ELR (cell line): Measurements from ENCODE around the gene MAS1.
"Not testable (repeated sequence)": the region's sequence is repeated elsewhere in the genome, so short reads cannot be mapped to it uniquely, and the experiment has no call there.

Experiments
- DNase-seq: peaks from one replicate; pipeline ENCODE4 v3.0.0-alpha.2; 2015; ENCODE audit warnings: low read depth

MAS1 gene

DNA sequence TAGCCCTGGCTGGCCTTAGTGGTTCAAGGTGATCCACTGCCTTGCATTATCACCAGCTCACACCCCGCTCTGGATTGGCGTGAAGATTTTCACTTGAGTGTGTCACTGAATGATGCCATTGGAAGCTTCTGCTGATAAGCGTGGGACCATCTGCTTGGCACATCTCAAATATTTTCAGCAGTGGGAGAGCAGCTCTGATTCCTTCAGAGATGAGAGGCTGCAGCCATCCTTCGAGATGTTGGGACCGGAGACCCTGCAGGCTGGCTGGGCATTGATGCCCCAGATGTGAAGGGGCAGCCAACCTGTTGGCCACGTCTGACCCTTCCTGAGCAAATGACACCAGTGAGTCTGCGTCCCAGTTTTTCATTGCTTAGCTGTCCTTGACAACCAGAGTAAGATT lies at the start of gene MAS1:
Gene MAS1 (plus strand): TSS at position 197 of the 400 bp plus-strand sequence. CDS start 15,968 bp downstream, outside the sequence.
- no peak for DNase-seq

DNA sequence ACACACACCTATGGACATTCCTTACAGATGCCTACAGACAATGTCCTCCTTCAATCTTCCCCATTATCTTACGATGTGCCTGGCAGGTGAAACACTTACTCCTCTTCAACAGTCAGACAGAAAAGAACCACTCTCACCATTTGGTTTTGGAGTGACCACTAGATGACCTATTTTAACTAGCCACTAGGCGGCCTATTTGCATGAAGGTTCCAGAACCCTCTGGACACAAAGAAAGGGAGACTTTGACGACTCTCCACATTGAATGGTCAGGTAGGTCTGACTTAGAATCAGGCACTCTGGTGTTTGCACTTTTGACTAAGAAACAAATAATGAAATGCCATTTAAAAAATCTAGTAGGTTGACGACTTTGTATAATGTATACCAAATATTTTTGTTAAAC lies 48.8 kb upstream of the MAS1 start:
- DNase-seq, result peak; percentile 57

DNA sequence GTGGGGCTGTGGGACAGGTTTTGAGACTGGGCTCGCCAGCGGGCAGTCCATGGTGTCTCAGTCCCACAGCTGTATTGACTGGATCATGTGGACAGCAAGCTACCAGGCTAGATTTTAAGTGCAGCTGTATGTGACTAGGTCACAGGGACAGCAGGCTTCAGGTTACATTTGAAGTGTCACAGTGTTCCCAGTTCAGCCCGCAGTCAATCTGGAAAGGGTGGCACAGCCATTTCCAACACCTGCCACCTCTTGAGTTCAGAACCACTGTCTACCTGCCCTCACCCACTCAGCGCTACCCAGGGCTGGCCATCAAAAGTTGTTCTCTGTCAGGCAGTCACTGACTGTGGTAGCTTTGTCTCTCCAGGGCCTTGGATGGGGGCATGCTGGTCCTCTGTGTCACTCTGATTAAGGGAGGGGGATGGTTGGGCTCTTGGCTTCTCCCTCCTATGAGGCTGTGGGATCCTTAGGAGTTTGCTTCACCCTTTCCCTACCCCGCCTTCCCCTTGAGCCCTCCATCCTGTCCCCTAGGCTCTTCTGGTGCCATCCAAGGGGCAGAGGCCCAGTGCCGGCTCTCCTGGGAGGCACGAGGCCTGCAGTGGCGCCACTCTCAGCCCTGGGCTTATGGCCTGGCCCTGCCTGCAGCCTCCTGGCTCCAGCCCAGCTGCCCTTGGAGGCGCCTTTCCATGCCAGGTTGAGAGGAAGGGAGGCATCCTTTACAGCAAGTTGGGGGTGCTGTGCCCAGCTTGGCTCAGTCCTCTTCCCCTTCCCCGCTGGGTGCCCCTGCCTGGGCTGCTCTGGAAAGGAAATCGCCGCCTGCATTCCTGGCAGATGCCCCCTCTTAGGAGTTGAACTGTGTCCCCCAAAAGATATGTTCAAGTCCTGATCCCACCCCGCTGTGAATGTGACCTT lies 45.8 kb upstream of the MAS1 start:
- no peak for DNase-seq

DNA sequence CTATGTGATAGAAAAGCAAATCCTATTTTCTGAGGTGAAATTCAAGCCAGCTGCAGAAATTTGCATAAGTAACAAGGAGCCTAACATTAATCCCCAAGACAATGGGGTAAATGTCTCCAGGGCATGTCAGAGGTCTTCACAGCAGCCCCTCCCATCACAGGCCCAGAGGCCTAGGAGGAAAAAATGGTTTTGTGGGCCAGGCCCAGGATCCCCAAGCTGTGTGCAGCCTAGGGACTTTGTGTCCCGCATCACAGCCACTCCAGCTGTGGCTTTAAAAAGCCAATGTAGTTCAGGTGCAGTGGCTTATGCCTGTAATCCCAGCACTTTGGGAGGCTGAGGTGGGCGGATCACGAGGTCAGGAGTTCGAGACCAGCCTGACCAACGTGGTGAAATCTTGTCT lies 42.2 kb upstream of the MAS1 start:
- not testable (repeated sequence) for DNase-seq

DNA sequence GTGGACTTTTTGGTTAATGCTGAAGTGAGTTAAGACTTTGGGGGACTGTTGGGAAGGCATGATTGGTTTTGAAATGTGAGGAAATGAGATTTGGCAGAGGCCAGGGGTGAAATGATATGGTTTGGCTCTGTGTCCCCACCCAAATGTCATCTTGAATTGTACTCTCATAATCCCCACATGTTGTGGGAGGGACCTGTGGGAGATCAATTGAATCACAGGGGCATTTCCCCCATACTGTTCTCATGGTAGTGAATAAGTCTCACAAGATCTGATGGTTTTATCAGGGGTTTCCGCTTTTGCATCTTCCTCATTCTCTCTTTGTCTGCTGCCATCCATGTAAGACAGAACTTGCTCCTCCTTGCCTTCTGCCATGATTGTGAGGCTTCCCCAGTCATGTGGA lies 40.9 kb upstream of the MAS1 start:
- not testable (repeated sequence) for DNase-seq

DNA sequence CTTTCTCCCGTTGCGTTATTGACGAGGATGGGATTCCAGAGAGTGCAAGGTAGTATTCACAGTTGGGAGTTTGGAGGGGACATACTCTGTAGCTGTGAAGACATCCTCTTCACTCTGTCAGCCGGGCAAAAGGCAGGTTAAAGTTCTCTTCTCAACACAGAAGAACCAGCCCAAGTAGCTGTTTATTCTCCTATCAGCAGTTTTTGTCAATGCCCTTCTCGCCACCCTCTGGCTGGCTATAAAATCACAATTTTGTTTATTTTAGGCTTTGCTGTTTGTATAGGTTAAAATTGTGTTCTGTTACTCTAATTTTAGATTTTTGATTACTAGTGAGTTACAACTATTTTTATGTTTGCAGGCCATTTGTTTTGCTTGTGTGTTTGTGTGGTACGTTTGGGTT lies 37.9 kb upstream of the MAS1 start:
- peak; percentile 30 for DNase-seq

DNA sequence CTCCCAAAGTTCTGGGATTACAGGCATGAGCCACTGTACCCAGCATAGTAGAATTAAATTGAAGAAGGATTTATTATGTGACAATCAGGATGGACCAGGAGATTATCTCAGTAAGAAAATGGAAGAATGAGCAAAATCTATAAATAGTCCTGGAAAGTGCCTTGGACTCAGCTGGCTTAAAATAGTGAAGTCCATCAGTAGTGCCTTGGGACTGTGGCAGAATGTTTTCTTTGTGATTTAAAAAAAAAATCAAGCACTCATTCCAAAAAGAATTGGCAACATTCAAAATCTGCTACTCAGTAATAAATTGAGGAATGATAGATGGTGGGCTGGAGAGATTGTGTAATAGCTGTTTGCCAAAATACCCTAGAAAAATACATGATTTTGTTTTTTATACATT lies 37.0 kb upstream of the MAS1 start:
- DNase-seq, result no peak

DNA sequence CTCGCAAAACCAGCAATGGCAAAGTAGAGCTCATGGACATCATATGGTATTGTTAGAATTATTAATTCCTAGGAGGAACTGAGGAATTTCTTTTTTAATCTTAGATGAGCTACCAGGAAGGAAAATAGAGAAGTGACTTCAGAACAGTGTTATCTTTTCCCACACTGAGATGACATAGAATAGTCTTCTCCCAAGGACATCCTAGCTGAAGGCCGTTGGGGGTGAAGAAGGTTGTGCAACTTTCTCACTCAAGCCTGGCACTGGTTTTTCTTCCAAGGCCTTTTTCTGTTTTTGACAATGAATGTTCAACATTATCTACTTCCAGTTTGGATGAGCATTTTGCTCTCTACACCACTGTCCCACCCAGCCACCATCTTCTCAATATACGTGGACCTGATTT lies 35.8 kb upstream of the MAS1 start:
- no peak for DNase-seq

DNA sequence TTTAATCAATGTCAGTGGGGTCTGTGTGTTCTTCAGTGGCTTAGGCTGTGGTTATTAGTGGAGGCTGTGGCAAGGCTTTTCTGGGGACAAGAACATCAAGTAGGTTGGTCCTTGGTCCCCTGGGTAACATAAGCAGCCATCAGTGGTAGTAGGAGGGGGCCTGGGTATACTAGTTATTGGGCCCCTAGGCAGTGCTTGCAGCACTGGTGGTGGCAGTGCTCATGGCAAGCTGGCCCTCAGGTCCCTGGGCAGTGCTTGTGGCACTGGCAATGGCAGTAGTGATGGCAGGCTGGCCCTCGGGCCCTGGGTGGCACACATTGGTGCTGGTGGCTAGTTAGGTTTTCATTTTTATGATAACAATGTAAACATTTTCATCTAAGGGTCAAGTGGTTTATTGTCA lies 32.5 kb upstream of the MAS1 start:
- DNase-seq, result no peak

DNA sequence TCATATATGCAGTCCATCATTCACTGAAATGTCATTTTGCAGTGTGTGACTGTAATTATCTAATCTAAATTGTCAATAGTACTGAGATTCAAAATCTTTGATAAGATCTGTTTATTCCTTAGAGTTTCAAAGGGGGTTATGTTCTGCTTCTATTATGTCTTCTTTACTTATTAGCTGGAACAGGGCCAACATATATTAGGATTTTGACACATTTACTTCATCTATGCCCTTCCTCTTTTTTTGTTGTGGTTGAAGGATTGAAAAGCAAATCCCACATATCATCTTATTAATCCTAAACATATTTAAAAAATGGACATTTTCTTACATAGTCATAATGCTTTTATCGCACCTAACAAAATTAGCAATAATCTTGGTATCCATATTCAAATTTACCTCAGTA lies 30.3 kb upstream of the MAS1 start:
- no peak for DNase-seq

DNA sequence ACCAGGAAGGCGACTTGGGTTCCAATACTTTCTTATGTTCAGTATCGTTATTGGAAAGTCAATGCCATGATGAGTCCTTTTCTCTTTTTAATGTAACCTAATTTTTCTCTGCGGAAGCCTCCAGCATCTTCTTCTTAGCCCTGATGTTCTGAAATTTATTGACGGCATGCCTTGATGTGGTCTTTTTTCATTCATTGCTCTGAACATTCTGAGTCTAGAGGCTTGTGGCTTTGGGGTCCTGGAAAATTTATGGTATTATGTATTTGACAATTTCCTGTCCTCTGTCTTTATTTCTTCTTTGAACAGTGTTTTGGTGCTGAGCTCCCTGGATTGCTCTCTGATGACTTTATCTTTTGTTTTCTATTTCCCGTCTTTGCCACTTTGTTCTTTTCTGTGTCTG lies 28.7 kb upstream of the MAS1 start:
- DNase-seq, result no peak

DNA sequence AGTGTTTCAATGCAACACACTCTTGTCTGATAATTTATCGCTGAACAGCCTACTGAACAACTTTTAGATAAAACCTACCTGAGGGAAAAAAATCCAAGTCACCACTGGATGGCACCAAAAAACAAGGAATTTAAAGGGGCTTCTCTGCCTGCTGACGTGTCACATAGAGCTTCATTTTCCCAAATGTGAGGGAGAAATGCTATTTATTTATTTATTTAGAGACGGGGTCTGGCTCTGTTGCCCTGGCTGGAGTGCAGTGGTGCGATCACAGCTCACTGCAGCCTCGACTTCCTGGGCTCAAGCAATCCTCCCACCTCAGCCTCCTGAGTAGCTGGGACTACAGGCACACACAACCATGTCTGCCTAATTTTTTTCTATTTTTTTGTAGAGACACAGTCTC lies 27.4 kb upstream of the MAS1 start:
- peak; percentile 75 for DNase-seq

DNA sequence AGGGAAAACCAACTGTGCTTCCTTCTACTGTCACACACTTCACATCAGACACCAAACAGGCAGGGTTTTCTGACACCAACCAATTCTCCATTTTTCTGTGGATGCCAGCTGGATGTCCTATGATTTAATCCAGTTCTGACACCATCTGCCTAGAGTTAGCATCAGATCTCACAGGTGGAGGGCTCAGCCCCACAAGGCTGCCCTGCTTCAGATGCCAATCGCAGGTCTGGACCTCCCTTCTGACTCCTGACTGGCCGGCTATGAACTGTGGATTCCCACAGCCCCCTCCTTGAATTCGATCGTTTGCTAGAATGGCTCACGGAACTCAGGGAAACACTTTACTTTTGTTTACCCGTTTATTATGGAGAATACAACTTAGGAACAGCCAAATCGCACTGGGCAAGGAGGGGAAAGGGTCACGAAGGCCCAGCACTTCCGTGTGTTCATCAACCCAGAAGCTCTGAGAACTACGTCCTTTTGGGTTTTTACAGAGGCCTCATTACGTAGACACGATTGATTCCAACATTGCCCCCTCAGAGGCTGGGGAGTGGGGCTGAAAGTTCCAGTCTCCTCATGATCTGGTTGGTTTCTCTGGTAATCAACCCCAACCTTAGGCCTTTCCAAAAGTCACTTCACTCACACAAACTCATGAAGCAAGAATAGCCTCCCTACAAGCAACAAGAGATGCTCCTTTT lies 25.4 kb upstream of the MAS1 start:
- DNase-seq, result no peak

DNA sequence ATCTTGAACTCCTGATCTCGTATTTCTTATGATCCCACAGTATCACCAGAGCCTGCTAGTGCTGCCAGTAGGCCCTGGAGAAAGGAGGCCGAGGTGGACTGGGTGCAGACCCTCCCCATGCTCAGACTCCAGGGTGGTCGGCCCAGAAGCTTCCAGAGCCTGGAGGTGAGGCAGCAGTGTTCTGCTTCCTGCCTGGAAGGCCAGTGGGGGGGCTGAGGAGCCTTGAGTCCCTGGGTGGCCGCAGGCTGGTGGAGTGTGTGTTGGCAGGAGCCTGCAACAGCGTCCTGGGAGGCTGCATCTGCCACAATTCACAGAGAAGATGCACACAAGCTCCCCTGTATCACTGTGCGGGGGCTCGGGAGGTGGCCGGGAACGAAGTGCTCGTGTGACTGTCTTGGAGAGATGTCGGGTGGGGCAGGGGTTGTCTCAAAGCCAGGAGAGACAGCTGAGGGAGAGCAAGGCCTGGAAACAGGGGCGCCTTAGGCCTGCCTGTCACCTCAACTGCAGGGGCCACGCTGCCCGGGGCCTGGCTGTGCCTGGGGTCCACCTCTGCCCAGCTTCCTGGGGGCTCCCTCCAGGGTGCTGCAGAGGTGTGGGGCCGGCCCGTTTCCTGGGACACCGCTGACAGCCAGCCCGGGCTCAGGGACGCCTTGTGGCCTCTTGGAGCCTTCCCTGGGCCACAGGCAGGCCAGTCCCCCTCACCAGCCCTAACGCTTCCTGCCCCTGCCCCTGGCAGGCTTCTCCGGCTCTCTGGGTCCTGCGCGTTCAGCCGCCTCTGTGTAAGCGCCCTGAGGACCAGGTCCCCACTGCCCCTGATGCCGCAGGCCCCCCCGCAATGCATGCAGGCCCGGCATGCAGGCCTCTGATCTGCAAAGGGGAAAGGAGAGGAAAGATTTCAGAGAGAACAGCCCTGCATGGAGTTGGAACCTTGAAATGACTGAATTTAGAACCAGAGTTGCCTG lies 24.2 kb upstream of the MAS1 start:
- DNase-seq, result no peak

DNA sequence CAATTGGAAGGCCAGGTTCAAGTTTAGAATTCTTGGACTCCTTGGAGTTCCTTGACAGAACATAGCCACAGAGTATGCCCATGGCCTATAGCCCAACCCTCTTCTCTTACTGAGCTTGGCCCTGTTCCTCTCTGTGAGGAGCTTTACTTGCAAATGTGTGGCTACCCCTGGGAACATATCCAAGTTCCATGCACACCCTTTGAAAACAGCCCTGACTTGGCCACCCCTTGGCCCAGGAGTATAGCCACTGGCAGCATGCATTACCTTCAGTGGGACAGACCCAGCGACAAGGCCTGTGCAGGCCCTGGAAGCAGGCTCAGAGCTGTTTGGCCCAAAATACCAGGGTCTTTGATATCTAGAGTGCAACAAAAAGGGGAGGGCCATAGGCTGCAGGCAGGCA lies 19.5 kb upstream of the MAS1 start:
- DNase-seq, result no peak

DNA sequence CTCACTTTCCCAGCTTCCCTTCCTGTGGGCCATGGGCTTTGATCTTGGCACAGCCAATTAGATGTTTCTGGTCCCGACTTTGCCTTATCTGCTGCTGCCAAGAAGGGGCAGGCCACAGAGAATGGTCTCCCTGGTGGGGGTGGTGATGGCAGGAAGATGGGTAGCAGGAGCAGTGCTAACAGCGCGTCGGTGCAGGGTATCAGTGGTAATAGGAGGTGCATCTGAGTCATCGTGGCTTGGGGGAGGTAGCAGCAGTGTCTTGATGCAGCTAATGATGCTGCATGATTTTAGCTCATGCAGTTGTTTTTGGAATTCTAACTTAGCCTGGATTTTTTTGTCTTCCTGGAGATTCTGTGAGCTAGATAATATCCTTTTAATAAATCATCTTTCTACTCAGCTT lies 18.9 kb upstream of the MAS1 start:
- peak; percentile 38 for DNase-seq

DNA sequence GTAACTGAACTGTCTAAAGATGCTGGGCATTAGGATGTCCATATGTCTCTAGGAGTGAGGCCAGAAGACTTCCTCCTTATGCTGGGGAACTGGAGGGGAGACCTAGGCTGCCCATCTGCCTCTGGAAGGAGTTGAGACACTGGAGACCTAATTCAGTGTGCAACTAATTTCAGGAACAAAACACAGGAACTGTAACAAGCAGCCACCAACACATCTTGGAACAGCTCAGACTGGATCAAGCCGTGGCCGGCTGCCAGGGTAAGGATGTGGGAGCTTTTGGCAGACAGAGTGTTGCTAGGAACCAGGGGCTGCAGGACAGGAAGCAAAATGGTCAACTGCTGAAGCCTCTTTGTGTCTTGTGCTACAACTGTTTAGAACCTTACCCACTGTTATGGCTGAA lies 16.4 kb upstream of the MAS1 start:
- DNase-seq, result no peak

DNA sequence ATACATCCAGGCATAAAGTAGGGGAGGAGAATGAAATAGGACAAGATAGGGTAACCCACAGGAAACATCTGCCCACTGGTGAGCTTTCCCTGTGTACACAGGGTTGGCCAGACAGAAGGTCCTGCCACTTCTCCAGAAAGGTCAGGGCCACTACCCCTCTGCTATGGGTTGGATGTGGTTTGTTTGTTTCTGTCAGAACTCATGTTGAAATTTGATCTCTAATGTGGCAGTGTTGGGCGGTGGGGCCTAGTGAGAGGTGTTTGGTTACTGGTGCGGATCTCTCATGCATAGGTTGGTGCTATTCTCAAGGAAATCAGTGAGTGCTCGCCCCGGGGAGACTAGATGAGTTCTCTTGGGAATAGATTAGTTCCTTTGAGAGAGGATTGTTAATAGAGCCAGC lies 15.6 kb upstream of the MAS1 start:
- no peak for DNase-seq

DNA sequence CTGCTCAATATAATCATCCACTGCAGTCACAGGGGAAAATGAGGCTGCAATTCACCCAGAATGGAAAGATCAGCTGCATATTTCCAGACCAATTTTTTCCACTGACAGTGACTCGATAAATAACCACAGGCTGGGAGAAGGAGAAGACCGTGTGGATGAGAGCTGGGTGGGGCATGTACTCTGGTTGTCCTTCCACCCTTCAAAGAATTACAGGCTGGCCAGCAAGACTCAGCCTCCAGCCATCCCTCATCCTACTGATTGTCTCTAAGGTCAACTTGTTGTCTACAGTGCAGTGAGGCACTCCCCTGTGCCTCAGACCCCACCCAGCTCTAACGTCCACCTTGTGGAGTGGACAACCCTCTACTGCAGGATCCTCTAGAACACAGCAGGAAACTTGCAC lies 14.5 kb upstream of the MAS1 start:
- DNase-seq, result no peak

DNA sequence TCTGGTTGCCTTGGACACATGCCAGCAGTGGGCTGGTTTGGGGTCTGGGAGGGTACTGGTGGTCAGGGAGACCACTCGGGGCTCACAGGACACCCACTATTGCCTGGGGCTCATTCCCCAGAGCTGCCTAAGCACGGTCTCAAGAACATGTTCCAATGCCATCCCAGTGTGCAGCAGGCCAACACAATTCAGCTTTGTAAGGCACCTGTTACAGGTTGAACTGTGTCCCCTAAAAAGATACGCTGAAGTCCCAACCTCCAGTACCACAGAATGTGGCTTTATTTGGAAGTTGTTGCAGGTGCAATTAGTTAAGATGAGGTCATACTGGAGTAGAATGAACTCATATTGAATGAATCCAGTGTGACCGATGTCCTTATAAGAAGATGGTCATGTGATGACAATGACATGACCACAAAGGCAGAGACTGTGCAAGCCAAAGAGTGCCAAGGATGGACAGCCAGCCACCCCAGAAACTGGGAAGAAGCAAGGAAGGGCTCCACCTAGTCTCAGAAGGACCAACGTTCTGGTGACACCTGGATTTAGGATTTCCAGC lies 13.5 kb upstream of the MAS1 start:
- no peak for DNase-seq

DNA sequence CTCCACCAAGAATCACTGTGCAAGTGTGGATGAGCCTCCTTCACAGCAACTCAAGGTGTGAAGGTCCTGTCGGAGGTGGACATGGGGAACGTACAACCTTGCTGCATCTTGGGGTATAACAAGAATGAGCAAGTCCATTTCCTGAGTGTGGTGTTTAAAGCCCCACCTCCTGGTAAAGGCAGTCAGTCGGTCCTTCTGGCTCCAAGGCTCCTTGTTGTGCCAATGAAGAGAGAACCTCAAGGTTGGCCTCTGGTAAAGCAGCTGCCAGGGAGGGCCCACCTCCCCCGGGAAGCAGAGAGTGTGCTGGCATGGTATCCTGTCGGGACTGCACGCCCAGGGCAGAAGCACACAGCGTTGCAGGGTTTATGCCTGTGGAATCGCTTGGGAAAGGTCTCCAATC lies 12.4 kb upstream of the MAS1 start:
- DNase-seq, result no peak

DNA sequence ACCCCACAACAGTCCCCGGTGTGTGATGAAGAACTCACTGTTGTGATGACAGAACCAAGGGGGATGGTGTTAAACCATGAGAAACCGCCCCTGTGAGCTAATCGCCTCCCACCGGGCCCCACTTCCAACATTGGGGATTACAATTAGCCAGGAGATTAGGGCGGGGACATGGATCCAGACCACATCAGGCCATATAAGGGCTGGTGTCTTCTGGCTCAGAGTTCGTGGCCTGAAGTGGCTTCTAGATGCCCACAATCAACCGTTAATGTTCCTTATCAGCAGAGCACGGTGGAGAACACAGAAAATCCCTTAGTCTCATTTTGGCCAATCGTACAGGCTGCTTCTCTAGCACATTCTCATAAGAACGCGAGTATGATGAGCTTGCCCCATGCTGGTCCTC lies 10.9 kb upstream of the MAS1 start:
- no peak for DNase-seq
